HG03064 (cell line): ENCODE results near the gene RNFT2.
"Not testable (repeated sequence)": the region's sequence is repeated elsewhere in the genome, so short reads cannot be mapped to it uniquely, and the experiment has no call there.

Experiments
- ATAC-seq: cut with Tn5 transposase; IDR thresholded peaks from one replicate; pipeline ENCODE4 v1.9.1; 2021; ENCODE audit warnings: low read depth; ENCODE audit not compliant: unreplicated experiment

Gene RNFT2

DNA sequence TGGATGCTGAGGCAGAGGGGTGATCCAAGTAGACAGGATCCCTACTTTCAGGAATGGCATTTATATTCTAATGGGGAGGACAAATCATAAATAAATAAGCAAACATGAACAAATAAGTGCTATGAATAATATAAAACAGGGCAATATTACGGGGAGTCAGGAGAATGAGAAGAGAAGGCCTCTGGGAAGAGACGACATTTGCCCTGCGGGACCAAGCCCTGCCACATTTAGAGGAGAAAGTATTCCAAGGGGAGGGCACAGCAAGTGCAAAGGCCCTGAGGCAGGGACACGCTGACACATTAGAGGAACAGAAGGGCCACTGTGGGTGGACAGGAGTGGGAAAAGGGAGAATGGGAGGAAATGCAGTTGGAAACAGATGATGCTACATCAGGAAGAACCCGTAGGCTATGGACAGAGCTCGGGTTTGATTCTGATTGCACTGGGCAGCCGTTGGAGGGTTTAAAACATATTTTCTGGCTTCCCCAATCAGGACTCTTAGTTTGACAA lies 1.3 kb downstream of the RNFT2 start:
- no peak for ATAC-seq

DNA sequence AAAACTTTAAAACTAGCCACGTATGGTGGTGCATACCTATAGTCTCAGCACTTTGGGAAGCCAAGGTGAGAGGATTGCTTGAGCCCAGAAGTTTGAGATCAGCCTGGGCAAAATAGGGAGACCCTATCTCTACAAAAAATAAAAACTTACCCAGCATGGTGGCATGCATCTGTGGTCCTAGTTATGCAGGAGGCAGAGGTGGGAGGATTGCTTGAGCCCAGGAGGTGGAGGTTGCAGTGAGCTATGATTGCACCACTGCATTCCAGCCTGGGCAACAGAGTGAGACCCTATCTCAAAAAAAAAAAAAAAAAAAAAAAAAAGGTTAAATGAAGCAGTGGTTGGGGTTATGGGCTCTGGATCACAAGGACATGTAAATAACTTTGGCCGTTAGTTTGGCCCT lies 4.7 kb downstream of the RNFT2 start:
- ATAC-seq = not testable (repeated sequence)

DNA sequence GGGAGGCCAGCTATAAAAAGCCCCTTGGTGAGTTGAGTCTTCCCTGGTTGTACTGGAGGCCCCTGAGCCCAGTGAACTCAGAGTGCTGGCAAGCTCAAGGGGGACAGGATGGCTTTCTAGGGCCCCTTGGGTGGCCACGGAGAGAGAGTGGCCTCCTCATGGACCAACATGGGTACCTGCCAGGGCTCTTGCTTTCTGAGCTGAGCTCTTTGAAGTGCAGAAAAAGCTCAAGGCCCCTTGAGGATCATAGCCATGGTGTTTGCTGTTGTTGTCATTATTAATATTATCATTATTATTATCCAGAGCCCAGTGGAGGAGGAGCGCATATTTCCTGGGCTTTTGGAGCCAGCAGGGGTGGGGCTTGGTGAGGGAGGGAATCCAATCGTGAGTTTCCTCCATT lies 6.7 kb downstream of the RNFT2 start:
- ATAC-seq = no peak

DNA sequence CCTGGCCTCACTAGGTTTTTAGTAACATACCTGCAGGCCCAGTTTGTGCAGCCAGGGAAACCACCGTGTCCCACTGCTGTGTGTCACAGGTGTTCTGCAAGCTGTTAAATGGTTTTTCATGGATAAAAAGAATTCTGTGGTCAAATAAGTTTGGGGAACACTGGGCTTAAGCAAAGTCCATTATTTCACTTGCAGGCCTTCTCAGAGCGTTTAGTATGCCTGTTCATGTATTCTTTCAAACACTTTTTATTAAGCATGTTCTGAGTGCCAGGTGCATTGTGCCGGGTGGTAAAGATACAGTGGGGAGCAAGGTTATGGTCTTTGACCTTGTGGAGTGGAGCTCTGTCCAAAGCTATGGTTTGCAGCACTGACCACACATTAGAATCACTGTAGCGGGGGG lies 7.4 kb downstream of the RNFT2 start:
- no peak for ATAC-seq

DNA sequence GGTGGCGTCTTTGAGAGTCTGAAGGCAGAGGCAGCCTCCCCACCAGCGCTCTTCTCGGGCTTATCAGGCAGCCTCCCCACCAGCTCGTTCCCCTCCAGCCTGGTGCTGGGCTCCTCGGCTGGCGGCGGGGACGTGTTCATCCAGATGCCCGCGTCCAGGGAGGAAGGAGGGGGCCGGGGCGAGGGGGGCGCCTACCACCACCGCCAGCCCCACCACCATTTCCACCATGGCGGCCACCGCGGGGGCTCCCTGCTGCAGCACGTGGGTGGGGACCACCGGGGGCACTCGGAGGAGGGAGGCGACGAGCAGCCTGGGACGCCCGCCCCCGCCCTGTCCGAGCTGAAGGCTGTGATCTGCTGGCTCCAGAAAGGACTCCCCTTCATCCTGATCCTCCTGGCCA lies 11.8 kb downstream of the RNFT2 start:
- ATAC-seq = no peak

DNA sequence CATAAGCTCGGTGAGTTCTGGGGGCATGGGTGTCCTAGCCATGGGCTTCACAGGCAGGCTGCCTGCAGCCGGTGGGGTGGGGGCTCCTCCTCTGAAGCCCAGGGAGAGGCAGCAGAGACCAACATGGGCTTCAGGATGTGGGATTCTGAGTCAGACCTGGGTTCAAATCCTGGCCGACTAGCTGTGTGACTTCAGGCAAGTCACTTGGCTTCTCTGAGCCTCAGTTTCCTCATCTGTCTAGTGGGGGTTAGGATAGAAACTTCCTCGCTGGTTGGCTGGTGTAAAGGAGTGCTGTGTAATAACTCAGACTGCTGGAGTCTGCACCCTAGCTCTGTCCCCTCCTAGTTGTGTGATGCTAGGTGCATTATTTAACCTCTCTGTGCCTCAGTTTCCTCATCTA lies 12.2 kb downstream of the RNFT2 start:
- no peak for ATAC-seq

DNA sequence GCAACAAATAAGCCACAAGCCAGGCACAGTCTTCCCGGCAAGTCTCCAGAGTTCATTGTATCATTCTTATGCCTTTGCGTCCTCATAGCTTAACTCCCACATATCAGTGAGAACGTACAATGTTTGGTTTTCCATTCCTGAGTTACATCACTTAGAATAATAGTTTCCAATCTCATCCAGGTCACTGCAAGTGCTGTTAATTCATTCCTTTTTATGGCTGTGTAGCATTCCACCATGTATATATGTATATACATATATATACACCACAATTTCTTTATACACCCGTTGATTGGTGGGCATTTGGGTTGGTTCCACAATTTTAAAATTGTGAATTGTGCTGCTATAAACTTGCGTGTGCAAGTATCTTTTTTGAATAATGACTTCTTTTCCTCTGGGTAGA lies 16.0 kb downstream of the RNFT2 start:
- not testable (repeated sequence) for ATAC-seq

DNA sequence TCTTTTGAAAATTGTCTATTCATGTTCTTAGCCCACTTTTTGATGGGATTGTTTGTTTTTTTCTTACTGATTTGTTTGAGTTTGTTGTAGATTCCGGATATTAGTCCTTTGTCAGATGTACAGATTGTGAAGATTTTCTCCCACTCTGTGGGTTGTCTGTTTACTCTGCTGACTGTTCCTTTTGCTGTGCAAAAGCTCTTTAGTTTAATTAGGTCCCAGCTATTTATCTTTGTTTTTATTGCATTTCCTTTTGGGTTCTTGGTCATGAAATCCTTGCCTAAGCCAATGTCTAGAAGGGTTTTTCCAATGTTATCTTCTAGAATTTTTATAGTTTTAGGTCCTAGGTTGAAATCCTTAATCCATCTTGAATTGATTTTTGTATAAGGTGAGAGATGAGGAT lies 16.7 kb downstream of the RNFT2 start:
- ATAC-seq = not testable (repeated sequence)

DNA sequence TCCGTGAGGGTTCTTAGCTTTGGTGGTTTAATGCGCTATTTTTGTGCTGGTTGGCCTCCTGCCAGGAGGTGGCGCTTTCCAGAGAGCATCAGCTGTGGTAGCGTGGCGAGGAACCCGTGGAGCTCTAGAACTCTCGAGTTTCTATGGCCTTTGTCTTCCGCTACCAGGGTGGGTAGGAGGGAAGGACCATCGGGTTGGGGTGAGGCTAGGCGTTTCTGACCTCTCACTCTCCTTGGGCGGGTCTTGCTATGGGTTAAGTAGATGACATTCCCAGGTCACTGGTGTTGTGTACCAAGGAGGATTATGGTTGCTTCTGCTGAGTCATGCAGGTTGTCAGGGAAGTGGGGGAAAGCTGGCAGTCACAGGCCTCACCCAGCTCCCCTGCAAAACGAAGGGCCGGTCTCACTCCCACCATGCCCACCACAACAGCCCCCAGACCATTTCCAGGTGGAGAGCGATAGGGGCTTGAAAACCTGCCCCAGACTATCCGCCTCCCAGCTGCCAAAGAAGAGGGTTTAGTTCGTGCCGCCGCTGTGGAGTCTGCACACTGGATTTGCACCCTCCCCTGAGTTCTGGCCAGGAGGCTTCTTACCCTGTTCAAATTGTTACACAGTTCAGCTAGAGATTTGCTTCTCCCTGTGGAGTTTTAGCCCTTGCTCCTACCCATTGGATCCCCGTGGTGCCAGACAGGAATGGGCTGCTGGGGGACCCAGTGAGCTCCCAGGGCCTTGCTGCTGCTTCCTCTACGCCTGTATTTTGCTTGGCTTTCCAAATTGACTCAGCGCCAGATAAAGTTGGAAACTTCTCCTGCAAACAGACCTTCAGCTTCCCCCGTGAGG lies 21.9 kb downstream of the RNFT2 start:
- ATAC-seq = no peak

DNA sequence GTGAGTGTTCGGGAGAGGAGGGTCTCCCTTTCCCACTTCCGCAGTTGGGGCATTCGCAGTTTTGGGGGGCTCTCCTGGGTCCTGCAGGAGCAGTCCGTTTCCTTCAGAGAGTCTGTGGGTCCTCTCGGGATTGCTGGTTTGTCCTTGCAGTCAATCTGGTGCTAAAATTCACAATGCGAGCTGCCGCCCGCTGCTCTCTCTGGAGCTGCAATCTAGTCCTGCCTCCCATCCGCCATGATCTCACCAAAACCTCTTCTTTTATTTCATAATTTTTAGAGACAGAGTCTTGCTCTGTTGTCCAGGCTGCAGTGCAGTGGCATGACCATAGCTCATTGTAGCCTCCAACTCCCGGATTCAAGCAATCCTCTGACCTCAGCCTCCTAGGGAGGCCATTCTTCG lies 22.5 kb downstream of the RNFT2 start:
- no peak for ATAC-seq

DNA sequence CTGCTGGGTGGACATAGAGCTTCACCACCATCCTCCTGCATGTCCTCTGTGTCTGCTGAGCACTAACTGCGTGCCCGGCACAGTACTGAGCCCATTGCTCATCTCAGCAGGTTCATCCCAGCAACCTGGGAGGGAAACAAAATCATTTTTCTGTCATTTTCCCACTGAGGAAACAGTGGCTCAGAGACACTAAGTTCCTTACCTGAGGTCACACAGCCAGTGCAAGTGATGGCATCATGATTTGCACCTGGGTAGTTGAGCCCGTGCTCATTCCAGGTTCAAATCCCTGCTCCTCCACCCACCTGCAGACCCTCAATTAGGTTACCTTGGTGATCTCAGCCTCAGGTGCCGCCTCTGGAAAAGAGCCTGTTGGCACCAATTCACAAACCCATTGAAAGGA lies 23.4 kb downstream of the RNFT2 start:
- no peak for ATAC-seq

DNA sequence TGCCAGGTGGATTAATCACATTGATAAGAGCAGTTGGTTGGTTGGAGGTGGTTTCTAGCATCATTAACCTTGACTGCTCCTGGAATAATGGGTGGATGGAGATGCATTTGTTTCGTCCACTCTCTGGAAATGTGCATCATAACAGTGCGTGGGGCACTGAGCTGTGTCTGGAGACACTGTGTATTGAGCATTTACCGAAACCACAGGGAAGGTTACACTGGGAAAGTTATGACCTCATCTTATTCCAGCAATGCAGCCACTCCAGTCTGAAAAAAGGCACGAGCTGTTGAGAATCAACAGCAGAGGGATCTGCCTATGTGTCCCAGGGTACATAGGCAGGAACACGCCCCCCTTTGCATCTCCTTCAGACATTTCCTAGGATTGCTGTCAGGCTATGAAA lies 27.2 kb downstream of the RNFT2 start:
- no peak for ATAC-seq

DNA sequence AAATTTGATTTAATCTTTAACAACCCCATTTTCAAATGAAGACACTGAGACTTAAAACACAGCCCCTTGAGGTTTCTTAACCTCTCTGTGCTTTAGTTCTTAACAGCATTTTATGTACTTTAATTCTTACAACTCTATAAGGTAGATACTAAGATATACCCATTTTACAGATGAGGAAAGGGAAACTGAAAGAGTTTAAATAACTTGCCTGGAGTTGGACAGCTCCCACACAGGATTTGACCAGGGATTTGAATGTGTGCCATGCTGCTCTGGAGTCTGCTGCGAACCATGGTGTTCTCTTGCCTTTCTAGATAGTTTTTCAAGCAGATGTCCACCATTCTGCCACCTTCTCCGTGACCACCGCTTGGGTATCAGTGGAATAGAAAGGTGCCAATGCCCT lies 28.2 kb downstream of the RNFT2 start:
- ATAC-seq = no peak

DNA sequence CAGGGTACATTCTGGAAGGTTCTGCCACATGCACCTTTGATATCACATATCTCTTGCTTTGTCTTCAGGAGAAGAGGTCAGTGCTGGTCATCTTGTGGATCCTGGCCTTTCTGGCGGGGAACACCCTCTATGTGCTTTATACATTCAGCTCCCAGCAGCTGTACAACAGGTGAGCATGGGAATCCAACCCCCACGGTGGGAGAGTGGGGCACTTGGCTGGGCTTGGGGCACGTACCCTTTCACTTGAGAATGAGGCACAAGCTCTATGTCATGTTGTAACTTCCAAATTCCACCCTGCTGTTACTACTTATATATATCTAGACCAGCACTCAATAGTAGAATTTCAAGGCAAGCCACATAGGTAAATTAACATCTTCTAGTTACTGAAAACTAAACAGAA lies 28.6 kb downstream of the RNFT2 start:
- ATAC-seq = no peak

DNA sequence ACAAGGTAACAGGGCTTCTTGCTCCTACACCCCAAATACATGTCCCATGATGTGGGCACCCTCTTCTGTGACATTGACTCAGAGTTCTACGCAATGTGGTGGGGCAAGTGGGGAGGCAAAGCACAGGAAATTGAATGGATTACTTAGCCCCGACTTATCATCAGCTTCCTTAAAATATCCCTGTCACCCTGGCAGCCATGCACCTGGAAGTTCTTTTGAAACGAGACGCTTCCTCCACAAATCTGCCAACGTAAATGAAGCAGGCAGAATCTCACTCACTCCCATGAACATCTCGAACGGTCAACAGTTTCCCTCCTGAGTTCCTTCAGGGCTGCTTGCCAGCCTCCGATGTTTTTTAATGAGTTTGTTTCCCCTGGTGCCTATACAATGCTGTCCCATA lies 33.5 kb downstream of the RNFT2 start:
- ATAC-seq = no peak

DNA sequence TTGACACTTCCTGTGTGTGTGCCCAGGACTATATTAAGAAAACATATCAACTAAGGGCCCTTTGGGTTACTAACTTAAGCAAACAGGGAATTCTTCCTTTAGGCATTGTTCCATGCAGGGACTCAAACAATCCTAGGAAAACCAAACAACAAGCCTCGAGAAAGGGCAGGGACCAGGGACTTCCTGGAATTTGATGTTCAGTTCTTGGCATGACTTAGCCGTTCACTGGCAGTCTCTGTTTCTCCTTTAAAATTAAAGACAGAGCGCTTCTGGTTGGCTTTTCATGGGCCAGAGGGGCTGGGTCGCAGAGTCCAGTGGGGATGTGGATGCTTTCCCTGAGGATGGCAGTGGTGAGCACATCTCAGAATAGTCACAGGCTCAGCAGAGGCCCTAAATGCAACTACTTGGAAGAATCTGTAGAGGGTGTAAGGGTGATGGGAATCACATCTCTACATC lies 35.2 kb downstream of the RNFT2 start:
- ATAC-seq = no peak

DNA sequence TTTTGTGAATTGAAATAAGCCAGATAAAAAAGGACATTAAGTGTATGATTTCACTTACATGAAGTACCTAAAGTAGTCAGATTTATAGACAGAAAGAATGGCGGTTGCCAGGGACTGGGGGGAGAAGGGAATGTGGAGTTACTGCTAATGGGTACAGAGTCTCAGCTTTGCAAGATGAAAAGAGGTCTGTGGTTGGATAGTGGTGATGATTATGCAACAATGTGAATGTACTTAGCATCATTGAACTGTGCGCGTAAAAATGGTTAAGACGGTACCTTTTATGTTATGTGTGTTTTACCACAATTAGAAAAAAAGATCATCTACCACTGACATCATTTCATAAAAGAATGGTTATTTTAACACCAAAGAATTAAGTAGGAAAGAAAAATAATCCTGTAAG lies 35.9 kb downstream of the RNFT2 start:
- no peak for ATAC-seq

DNA sequence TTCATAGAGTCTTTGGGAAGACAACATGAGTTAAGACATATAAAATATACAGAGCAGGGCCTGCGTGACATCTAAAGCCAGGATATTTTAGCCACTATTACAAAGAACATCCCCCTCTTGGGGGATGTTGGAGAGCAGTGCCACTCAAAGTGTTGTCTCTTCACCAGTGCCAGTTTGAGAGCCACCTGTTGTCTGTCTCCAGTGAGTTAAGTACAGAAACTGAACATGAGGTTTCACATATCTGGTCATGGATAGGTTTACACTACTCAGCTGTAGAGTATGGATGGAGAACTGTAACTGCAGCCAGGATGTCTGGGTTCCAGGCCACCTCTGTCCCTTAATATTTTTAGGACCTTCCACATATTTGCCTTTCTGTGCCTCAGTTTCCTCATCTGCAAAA lies 39.1 kb downstream of the RNFT2 start:
- no peak for ATAC-seq

DNA sequence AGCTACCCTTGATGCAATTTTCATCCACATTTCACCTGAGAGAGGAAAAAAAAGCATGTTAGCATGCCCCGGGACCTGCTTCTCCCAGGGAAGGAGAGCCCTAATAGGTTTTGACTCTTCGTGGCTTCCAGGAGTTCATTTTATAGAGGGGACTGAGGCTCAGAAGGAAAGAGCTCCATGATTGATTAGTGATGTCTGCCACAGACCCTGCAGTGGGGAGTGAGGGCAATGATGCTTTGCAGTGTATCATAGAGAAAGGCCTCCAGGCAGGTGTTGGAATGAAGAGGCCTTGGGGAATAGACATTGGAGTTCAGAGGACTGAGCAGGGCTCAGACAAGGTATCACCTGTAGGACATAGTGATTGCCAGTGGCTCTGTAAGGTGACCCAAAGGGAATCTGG lies 41.5 kb downstream of the RNFT2 start:
- no peak for ATAC-seq

DNA sequence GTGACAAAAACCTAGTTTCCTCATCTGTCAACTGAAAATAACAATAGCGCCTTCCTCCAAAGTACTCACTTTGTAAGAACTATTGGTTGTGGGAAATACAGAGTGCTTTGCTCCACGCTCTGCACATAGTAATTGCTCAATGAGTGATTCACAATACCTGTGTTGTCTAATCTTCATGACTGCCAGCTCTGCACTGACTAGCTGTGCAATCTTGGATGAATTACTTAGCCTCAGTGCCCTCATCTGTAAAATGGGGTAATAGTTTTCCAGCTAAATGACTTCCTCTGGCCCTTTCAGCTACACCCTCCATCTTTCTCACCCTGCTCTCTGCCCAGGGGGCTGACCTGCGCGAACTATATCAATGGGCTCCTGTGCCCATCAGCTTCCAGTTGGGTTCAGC lies 42.8 kb downstream of the RNFT2 start:
- ATAC-seq = no peak

DNA sequence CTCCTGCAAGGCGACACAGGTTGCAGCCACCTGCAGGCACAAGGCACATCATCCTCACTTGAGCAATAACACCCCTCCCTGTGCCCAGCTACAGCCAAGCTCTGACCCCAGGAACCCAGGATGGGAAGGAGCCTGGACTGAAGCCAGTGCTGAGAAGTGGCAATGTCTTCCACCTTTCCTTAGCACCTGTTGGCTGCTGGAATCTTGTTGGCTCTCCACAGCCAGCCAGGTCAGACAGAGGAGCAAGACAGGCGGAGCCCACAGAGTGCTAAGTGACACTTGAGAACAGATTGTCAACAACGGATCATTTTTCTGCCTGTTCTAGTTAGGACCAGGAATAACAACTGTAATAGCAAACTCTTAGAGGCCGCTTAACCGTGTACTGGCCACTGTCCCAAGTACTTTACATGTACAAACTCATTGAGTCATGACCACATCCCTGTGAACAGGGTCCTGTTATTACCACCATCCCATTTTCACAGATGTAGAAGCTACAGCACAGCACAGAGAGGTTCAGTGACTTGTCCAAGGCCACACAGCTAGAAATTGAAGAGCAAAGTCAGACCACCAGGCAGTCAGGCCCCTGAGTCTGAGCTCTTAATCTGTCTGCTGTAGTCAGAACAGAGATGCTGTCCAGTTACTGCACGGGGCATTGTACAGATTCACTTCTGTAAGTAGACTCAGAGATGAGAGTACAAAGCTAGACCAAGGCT lies 45.6 kb downstream of the RNFT2 start:
- no peak for ATAC-seq

DNA sequence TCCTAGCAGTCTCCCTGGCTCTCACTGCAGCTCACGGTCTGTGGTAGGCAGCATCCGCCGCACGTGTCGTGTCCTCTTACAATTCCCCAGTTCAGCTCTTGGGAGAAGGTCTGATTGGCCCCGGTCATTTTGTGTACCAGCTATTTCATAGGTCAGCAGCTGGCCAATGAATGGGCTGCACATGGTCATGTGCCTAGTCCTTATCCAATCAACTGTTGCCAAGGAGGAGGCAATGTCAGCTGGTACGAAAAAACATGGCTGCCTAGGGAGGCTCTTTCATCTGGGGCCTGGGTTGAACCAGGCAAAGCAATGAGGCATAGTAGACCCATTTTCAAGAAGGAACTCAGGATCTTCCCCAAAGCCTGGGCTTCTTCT lies 46.1 kb downstream of the RNFT2 start:
- ATAC-seq = no peak
